ENCODE measurements around the gene DDX59.

DNA sequence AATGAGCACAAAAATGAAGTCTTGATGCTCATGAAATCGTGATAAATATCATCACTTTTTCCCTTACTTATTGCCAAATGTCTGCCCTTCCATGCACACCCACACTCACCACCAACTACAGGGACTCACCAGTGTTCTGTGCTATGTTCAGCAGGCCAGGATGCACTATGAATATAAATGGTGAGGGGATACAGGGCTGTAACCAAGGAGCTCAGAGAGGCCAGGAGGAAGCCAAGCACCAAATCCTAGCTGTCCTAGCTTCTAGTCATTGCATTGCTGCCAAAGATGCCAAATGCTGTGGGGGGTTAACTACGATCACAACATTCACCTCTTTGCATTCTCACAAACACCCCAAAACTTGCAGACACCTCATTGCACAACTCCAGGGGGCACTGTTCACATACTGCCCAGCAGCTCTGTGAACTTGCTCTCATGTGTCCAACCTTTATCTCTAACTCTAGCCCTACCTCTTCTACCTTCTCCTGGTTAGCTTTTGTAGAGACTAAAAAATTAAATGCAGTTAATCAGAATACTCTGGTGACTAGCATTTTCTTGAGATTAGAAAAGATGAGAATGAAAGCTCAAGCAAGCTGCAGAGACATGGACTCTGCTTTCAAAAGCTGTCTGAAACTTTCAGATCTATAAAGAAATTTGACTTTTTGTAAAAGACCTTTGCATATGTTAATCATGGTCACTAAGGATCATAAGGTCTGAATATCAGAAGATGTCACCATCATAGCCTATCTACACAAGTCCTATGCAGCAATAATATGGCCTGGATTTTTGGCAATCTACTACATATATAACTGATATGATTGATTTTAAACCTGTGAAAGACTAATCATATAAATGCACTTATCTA, 35.2 kb downstream of the DDX59 start:
- TF ChIP-seq, protein P1, sequence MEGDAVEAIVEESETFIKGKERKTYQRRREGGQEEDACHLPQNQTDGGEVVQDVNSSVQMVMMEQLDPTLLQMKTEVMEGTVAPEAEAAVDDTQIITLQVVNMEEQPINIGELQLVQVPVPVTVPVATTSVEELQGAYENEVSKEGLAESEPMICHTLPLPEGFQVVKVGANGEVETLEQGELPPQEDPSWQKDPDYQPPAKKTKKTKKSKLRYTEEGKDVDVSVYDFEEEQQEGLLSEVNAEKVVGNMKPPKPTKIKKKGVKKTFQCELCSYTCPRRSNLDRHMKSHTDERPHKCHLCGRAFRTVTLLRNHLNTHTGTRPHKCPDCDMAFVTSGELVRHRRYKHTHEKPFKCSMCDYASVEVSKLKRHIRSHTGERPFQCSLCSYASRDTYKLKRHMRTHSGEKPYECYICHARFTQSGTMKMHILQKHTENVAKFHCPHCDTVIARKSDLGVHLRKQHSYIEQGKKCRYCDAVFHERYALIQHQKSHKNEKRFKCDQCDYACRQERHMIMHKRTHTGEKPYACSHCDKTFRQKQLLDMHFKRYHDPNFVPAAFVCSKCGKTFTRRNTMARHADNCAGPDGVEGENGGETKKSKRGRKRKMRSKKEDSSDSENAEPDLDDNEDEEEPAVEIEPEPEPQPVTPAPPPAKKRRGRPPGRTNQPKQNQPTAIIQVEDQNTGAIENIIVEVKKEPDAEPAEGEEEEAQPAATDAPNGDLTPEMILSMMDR (IDR thresholded peaks at IDR 0.05) = no peak
- no peak for TF ChIP-seq POLR2A (IDR thresholded peaks at IDR 0.05)

All from lower leg skin (tissue), 3 donors.